GM18907 (cell line): ENCODE measurements around the gene CHMP2A.
"Not testable (repeated sequence)": the region's sequence is repeated elsewhere in the genome, so short reads cannot be mapped to it uniquely, and the experiment has no call there.

Experiments
- ATAC-seq: cut with Tn5 transposase; IDR thresholded peaks from one replicate; pipeline ENCODE4 v1.9.1; 2021; ENCODE audit warnings: mild to moderate bottlenecking, moderate library complexity; ENCODE audit not compliant: unreplicated experiment

Gene CHMP2A

GRCh38 chr19:58554494-58555368 is at the start of gene CHMP2A:
Gene CHMP2A, minus strand, starts transcription at chr19:58555105. Its CDS starts 893 bp downstream, at chr19:58554212.
- peak; percentile 24 for ATAC-seq

GRCh38 chr19:58586133-58586765 is 31.3 kb upstream of the CHMP2A start:
- ATAC-seq: no peak

- no peak for ATAC-seq
These were observed 30.7 kb upstream of the CHMP2A start for GRCh38 chr19:58585442-58586132.

GRCh38 chr19:58584498-58585441 is 29.9 kb upstream of the CHMP2A start:
- ATAC-seq: no peak

GRCh38 chr19:58582985-58583384 is 28.1 kb upstream of the CHMP2A start:
- no peak for ATAC-seq

- ATAC-seq: peak; percentile 79
These were observed 26.6 kb upstream of the CHMP2A start for GRCh38 chr19:58581227-58582141.

GRCh38 chr19:58579473-58580142 is 24.7 kb upstream of the CHMP2A start:
- ATAC-seq: no peak

GRCh38 chr19:58578012-58578925 is 23.4 kb upstream of the CHMP2A start:
- ATAC-seq: no peak

GRCh38 chr19:58577581-58577980 is 22.7 kb upstream of the CHMP2A start:
- not testable (repeated sequence) for ATAC-seq

GRCh38 chr19:58575183-58576041 is 20.5 kb upstream of the CHMP2A start:
- peak; percentile 46 for ATAC-seq

- ATAC-seq: no peak
These were observed 18.8 kb upstream of the CHMP2A start for GRCh38 chr19:58573658-58574164.

- ATAC-seq: peak; percentile 66
These were observed 18.1 kb upstream of the CHMP2A start, which contains the start of gene MZF1 for GRCh38 chr19:58572818-58573657. Gene MZF1, minus strand, starts transcription at chr19:58573335. Its CDS starts 1,946 bp downstream, at chr19:58571389.

GRCh38 chr19:58572026-58572817 is 17.3 kb upstream of the CHMP2A start:
- ATAC-seq: no peak

GRCh38 chr19:58571575-58571947 is 16.7 kb upstream of the CHMP2A start:
- ATAC-seq: no peak
